Lower leg skin (tissue), 4 donors: ENCODE measurements around the gene CBFA2T3. TPM values are rescaled to one million over a fixed set of nuclear protein-coding genes. Genes with fewer than 3 reads are reported as not detected.

ENCODE experiments used
- DNase-seq, 2 donors: peaks; one replicate each; pipeline ENCODE4 v3.0.0-alpha.2; 2019; ENCODE audit warnings: low spot score in 2 of 2
- H3K4me3 ChIP-seq: fragments of 200-600 bp; sonication (generic); 2 replicates; pipeline ENCODE4 v1.5.1; 2017; ENCODE audit warnings: mild to moderate bottlenecking, low read depth; ENCODE audit not compliant: poor library complexity, severe bottlenecking
- CTCF ChIP-seq, 3 donors: fragments of 450-650 bp; IDR thresholded peaks; one replicate each; pipeline ENCODE4 v1.5.1; 2016; ENCODE audit warnings: antibody characterized with exemption in 3 of 3, mild to moderate bottlenecking in 3 of 3, moderate library complexity in 2 of 3
- POLR2A ChIP-seq, 2 donors: fragments of 450-650 bp; IDR thresholded peaks; one replicate each; pipeline ENCODE4 v1.6.1; 2016 to 2017; ENCODE audit warnings: antibody characterized with exemption in 2 of 2, mild to moderate bottlenecking in 1 of 2, moderate library complexity in 1 of 2
- WGBS, 2 donors: methylation state at CpG; one replicate each; pipeline ENCODE4 v1.1.5; 2018; 5-methylcytosine and 5-hydroxymethylcytosine counted together
- intact Hi-C: fragments of 100-400 bp; cut with DNase I; formaldehyde crosslinking; loops from one replicate; pipeline ENCODE4 v1.15.0; 2023; ENCODE audit warnings: low total_unique reads
- total RNA-seq, 4 donors: library from RNA; depleted of rRNA; stranded (reverse); fragments of >200 nt; gene quantifications; one replicate each; pipeline ENCODE4 v1.1.0, GENCODE V29; 2016

The CBFA2T3 gene
- total RNA-seq, 4 donors from 2014 or later: 0.93 to 4.4 (median 2.9) TPM

GRCh38 chr16:88911946-88912310 lies 65.1 kb downstream of the CBFA2T3 start:
- H3K4me3 ChIP-seq: no peak overlapping the region
- DNase-seq: no peak
- WGBS, 2 donors: 87 to 91% methylated on average over 16 of the region's 16 CpGs
- no peak for TF ChIP-seq CTCF (IDR thresholded peaks at IDR 0.05)
- TF ChIP-seq POLR2A (IDR thresholded peaks at IDR 0.05): no peak
- intact Hi-C loops: no loop called here

GRCh38 chr16:88911136-88911945 lies 65.7 kb downstream of the CBFA2T3 start:
- intact Hi-C loops: no loop called here
- no peak for DNase-seq
- 80 to 84% methylated on average over 36 of the region's 36 CpGs for whole genome bisulfite sequencing, 2 donors
- no peak for TF ChIP-seq CTCF (IDR thresholded peaks at IDR 0.05)
- no peak for TF ChIP-seq POLR2A (IDR thresholded peaks at IDR 0.05)
- H3K4me3 ChIP-seq: no peak overlapping the region

- intact Hi-C loops: no loop called here
- 68 to 71% methylated on average over 20 to 26 of the region's 26 CpGs for WGBS, 2 donors
- no peak for DNase-seq
Measured at GRCh38 chr16:88910284-88911135, 66.5 kb downstream of the CBFA2T3 start.

GRCh38 chr16:88909431-88910210 lies 67.4 kb downstream of the CBFA2T3 start:
- intact Hi-C loops: no loop called here
- no peak overlapping the region for H3K4me3 ChIP-seq
- WGBS, 2 donors: 82 to 83% methylated on average over 43 to 44 of the region's 44 CpGs
- DNase-seq: no peak
- TF ChIP-seq POLR2A (IDR thresholded peaks at IDR 0.05): no peak
- no peak for TF ChIP-seq CTCF (IDR thresholded peaks at IDR 0.05)

More at GRCh38 chr16:88910284-88911135, 66.5 kb downstream of the CBFA2T3 start:
- H3K4me3 ChIP-seq: no peak overlapping the region
- TF ChIP-seq CTCF (IDR thresholded peaks at IDR 0.05) (no peak), POLR2A (IDR thresholded peaks at IDR 0.05) (no peak)

- DNase-seq: no peak
- intact Hi-C loops: no loop called here
- TF ChIP-seq POLR2A (IDR thresholded peaks at IDR 0.05) (no peak), CTCF (IDR thresholded peaks at IDR 0.05) (no peak)
- H3K4me3 ChIP-seq: no peak overlapping the region
- WGBS, 2 donors: 73 to 87% methylated on average over 17 of the region's 17 CpGs
Measured at GRCh38 chr16:88908307-88908706, 68.7 kb downstream of the CBFA2T3 start.
